ENCODE data around the gene OSBPL8. TPM values are rescaled to one million over a fixed set of nuclear protein-coding genes. Genes with fewer than 3 reads are reported as not detected.
"Not testable (repeated sequence)": the region's sequence is repeated elsewhere in the genome, so short reads cannot be mapped to it uniquely, and the experiment has no call there.

Gene OSBPL8
- total and polyA plus RNA-seq, 9 of the 15 experiments (the other 6 are each of a cell fraction or from before 2014, with no cell fraction given), result 17.4 to 82.7 (median 42.8) TPM

- WGBS (ENCODE audit: insufficient coverage, low coverage, missing lambda C conversion rate), result under 1% methylated on average over 17 of the region's 32 CpGs
- peak overlapping the region; percentile 26; the same call in 1 of the 2 replicates for H3K4me3 ChIP-seq
- H2AFZ ChIP-seq (ENCODE audit: low read depth, low read length), result peak overlapping the region; percentile 66
- H3K9me3 ChIP-seq (replicated peaks; ENCODE audit: control insufficient read depth, insufficient read depth, low read depth, low read length); H4K20me1 ChIP-seq (replicated peaks; ENCODE audit: control insufficient read depth, insufficient read depth, low read length); H3K9me1 ChIP-seq (ENCODE audit: control insufficient read depth, insufficient read depth, low read length); H3K36me3 ChIP-seq (ENCODE audit: control insufficient read depth, insufficient read depth, low read length); intact Hi-C loops (cut with micrococcal nuclease); BruUV-seq (replicated peaks); CTCF ChIA-PET (ENCODE audit: low intra/inter-chr PET ratio); POLR2A ChIA-PET; H3K9ac ChIP-seq (ENCODE audit: insufficient read depth in 1 of 2, low read depth in 2 of 2, low read length in 2 of 2); DNase-seq (ENCODE audit: extremely low read depth in 1 of 4, low spot score in 3 of 4); ATAC-seq; H3K27me3 ChIP-seq (ENCODE audit: control insufficient read depth in 2 of 2, insufficient read depth in 2 of 2, low read length in 2 of 2); H3K27ac ChIP-seq (ENCODE audit: extremely low read depth, low read depth, low read length); FAIRE-seq; in situ Hi-C loops (cut with MboI); H3K79me2 ChIP-seq (ENCODE audit: control insufficient read depth, insufficient read depth, low read length); TF ChIP-seq PBX2 (CRISPR knock-in tag; IDR thresholded peaks at IDR 0.05; ENCODE audit: low read depth); MYC (IDR thresholded peaks at IDR 0.05; ENCODE audit: low read depth, low read length): not testable (repeated sequence)
- peak overlapping the region; percentile 52 for H3K4me2 ChIP-seq (ENCODE audit: insufficient read depth, low read length)
- H3K4me1 ChIP-seq (replicated peaks in 1 of 2; ENCODE audit: control insufficient read depth in 2 of 2, insufficient read depth in 2 of 2, low read length in 2 of 2), result peaks cover 0 to 15% of the 10 kb centered on the region in 2 experiments; a peak in 3 of 5 replicates
- TF ChIP-seq PBX2 (tag; conservative IDR thresholded peaks at IDR 0.05; ENCODE audit: low read depth), result 0 out of 2 replicates have a peak, but pooled peaks have one; percentile 16
- peak; percentile 37; the same call in 1 of the 2 replicates for TF ChIP-seq POLR2G (IDR thresholded peaks at IDR 0.05; ENCODE audit: low read depth, low read length)
- peak; percentile 43; the same call in 1 of the 2 replicates for TF ChIP-seq TAF7 (tag; IDR thresholded peaks at IDR 0.05)
- TF ChIP-seq FOXA3 (CRISPR knock-in tag; conservative IDR thresholded peaks at IDR 0.05 in 1 of 2, IDR thresholded peaks at IDR 0.05 in 1 of 2), result peak; percentile 61 to 73; a peak in 3 of 4 replicates
- TF ChIP-seq TRIM24 (IDR thresholded peaks at IDR 0.05), result 0 out of 4 replicates have a peak, but pooled peaks of 1 of the 2 experiments have one; percentile 8
- TF ChIP-seq FOXK2 (conservative IDR thresholded peaks at IDR 0.05 in 1 of 2, IDR thresholded peaks at IDR 0.05 in 1 of 2; ENCODE audit: low read depth in 2 of 2), result peak in 1 of 2 experiments; percentile 36; a peak in 1 of 4 replicates
- 0 out of 2 replicates have a peak, but pooled peaks have one; percentile 21 for TF ChIP-seq MYC (CRISPR knock-in tag; IDR thresholded peaks at IDR 0.05; ENCODE audit: borderline replicate concordance, low read depth)
Measured at GRCh38 chr12:76319595-76320319, 239.8 kb downstream of the OSBPL8 start.
